ENCODE results near the gene ABLIM2.

Gene ABLIM2

DNA sequence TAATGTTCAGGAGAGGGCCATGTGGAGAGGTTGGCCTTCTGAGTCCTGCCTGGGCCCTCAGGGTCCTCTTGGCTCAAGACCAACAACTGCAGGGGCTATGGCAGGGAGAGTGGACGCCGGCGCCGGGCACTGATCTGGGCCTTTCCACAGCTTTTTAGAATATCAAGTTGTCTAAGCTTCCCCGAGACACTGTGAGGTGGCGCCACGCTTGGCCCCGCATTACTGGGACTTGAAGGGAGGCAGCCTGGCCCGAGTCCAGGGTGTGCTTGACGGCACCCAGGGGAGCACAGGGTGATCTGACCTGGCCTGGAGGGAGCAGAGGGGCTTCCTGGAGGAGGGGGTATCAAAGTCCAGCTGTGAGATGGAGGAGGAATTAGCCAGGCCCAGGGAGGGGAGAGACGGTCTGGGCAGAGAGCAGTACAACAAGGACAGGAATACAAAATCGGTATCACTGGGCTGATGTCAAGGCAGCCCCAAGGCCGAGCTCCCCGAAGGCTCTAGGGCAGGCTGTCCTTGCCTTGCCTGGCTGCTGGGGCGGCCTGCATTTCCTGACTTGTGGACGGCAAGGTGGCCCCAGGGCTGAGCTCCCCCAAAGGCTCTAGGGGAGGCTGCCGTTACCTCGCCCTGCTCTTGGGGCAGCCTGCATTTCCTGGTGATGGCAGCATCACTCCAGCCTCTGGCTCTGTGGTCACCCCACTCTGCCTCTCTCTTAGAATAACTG lies 28.1 kb downstream of the ABLIM2 start:
- TF ChIP-seq, protein P1, sequence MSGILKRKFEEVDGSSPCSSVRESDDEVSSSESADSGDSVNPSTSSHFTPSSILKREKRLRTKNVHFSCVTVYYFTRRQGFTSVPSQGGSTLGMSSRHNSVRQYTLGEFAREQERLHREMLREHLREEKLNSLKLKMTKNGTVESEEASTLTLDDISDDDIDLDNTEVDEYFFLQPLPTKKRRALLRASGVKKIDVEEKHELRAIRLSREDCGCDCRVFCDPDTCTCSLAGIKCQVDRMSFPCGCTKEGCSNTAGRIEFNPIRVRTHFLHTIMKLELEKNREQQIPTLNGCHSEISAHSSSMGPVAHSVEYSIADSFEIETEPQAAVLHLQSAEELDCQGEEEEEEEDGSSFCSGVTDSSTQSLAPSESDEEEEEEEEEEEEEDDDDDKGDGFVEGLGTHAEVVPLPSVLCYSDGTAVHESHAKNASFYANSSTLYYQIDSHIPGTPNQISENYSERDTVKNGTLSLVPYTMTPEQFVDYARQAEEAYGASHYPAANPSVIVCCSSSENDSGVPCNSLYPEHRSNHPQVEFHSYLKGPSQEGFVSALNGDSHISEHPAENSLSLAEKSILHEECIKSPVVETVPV (CRISPR knock-in tag; IDR thresholded peaks at IDR 0.05) = no peak
- TF ChIP-seq SNAI2 (CRISPR knock-in tag; IDR thresholded peaks at IDR 0.05) = no peak
- TF ChIP-seq ISL1 (CRISPR knock-in tag; IDR thresholded peaks at IDR 0.05) = no peak
- TF ChIP-seq ZFP3 (CRISPR knock-in tag; IDR thresholded peaks at IDR 0.05) = no peak
- TF ChIP-seq, protein P2, sequence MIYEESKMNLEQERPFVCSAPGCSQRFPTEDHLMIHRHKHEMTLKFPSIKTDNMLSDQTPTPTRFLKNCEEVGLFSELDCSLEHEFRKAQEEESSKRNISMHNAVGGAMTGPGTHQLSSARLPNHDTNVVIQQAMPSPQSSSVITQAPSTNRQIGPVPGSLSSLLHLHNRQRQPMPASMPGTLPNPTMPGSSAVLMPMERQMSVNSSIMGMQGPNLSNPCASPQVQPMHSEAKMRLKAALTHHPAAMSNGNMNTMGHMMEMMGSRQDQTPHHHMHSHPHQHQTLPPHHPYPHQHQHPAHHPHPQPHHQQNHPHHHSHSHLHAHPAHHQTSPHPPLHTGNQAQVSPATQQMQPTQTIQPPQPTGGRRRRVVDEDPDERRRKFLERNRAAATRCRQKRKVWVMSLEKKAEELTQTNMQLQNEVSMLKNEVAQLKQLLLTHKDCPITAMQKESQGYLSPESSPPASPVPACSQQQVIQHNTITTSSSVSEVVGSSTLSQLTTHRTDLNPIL (CRISPR knock-in tag; IDR thresholded peaks at IDR 0.05; ENCODE audit: low read depth) = no peak
- TF ChIP-seq TCF4 (CRISPR knock-in tag; IDR thresholded peaks at IDR 0.05; ENCODE audit: borderline replicate concordance) = no peak
- TF ChIP-seq RARB (CRISPR knock-in tag; IDR thresholded peaks at IDR 0.05) = no peak
- TF ChIP-seq ZNF565 (CRISPR knock-in tag; conservative IDR thresholded peaks at IDR 0.05; ENCODE audit: low read depth) = no peak
- no peak for TF ChIP-seq ZNF8 (CRISPR knock-in tag; IDR thresholded peaks at IDR 0.05)
- no peak for TF ChIP-seq ZNF70 (CRISPR knock-in tag; IDR thresholded peaks at IDR 0.05)
- TF ChIP-seq PPARA (CRISPR knock-in tag; IDR thresholded peaks at IDR 0.05; ENCODE audit: borderline replicate concordance) = no peak
- TF ChIP-seq GLIS3 (CRISPR knock-in tag; IDR thresholded peaks at IDR 0.05) = no peak
- TF ChIP-seq ARNTL (CRISPR knock-in tag; IDR thresholded peaks at IDR 0.05; ENCODE audit: borderline replicate concordance, low read depth) = no peak
- no peak for TF ChIP-seq OSR1 (CRISPR knock-in tag; IDR thresholded peaks at IDR 0.05)
- TF ChIP-seq ZFP30 (CRISPR knock-in tag; IDR thresholded peaks at IDR 0.05) = no peak
- TF ChIP-seq, protein P3, sequence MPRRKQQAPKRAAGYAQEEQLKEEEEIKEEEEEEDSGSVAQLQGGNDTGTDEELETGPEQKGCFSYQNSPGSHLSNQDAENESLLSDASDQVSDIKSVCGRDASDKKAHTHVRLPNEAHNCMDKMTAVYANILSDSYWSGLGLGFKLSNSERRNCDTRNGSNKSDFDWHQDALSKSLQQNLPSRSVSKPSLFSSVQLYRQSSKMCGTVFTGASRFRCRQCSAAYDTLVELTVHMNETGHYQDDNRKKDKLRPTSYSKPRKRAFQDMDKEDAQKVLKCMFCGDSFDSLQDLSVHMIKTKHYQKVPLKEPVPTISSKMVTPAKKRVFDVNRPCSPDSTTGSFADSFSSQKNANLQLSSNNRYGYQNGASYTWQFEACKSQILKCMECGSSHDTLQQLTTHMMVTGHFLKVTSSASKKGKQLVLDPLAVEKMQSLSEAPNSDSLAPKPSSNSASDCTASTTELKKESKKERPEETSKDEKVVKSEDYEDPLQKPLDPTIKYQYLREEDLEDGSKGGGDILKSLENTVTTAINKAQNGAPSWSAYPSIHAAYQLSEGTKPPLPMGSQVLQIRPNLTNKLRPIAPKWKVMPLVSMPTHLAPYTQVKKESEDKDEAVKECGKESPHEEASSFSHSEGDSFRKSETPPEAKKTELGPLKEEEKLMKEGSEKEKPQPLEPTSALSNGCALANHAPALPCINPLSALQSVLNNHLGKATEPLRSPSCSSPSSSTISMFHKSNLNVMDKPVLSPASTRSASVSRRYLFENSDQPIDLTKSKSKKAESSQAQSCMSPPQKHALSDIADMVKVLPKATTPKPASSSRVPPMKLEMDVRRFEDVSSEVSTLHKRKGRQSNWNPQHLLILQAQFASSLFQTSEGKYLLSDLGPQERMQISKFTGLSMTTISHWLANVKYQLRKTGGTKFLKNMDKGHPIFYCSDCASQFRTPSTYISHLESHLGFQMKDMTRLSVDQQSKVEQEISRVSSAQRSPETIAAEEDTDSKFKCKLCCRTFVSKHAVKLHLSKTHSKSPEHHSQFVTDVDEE (CRISPR knock-in tag; IDR thresholded peaks at IDR 0.05) = no peak
- TF ChIP-seq, protein P4, sequence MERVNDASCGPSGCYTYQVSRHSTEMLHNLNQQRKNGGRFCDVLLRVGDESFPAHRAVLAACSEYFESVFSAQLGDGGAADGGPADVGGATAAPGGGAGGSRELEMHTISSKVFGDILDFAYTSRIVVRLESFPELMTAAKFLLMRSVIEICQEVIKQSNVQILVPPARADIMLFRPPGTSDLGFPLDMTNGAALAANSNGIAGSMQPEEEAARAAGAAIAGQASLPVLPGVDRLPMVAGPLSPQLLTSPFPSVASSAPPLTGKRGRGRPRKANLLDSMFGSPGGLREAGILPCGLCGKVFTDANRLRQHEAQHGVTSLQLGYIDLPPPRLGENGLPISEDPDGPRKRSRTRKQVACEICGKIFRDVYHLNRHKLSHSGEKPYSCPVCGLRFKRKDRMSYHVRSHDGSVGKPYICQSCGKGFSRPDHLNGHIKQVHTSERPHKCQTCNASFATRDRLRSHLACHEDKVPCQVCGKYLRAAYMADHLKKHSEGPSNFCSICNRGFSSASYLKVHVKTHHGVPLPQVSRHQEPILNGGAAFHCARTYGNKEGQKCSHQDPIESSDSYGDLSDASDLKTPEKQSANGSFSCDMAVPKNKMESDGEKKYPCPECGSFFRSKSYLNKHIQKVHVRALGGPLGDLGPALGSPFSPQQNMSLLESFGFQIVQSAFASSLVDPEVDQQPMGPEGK (CRISPR knock-in tag; IDR thresholded peaks at IDR 0.05; ENCODE audit: borderline replicate concordance) = no peak
- TF ChIP-seq CSDC2 (CRISPR knock-in tag; IDR thresholded peaks at IDR 0.05) = no peak
- no peak for ATAC-seq

DNA sequence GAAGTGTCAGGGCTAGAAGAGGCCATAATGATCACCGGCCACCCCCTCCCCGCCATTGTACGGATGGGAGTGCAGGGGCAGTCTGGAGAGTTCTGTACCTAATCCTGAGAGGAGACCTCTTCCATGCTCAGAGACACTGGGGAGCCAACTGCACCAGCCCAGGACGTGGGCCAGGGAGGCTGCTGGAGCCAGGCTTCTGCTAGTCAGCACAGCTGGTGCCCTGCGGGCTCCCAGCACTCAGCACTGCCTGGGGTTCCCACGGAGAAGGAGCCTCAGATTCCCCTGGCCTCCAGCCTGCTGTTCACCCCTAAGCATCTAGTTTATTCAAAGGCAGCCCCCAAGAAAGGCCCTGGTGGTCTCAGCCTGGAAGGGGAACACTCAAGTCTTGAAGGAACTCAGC lies 28.8 kb downstream of the ABLIM2 start:
- TF ChIP-seq BACH2 (CRISPR knock-in tag; IDR thresholded peaks at IDR 0.05; ENCODE audit: borderline replicate concordance) (no peak), ZNF565 (CRISPR knock-in tag; conservative IDR thresholded peaks at IDR 0.05; ENCODE audit: low read depth) (no peak), ESRRG (CRISPR knock-in tag; IDR thresholded peaks at IDR 0.05) (no peak), GLIS3 (CRISPR knock-in tag; IDR thresholded peaks at IDR 0.05) (no peak), ARNTL (CRISPR knock-in tag; IDR thresholded peaks at IDR 0.05; ENCODE audit: borderline replicate concordance, low read depth) (no peak), ZFP30 (CRISPR knock-in tag; IDR thresholded peaks at IDR 0.05) (no peak), RARB (CRISPR knock-in tag; IDR thresholded peaks at IDR 0.05) (no peak), SNAI2 (CRISPR knock-in tag; IDR thresholded peaks at IDR 0.05) (no peak), ZNF70 (CRISPR knock-in tag; IDR thresholded peaks at IDR 0.05) (no peak), ZC3H10 (CRISPR knock-in tag; IDR thresholded peaks at IDR 0.05) (no peak), CSDC2 (CRISPR knock-in tag; IDR thresholded peaks at IDR 0.05) (no peak)
- TF ChIP-seq, protein P3 (CRISPR knock-in tag; IDR thresholded peaks at IDR 0.05) = no peak
- TF ChIP-seq, protein P4 (CRISPR knock-in tag; IDR thresholded peaks at IDR 0.05; ENCODE audit: borderline replicate concordance) = no peak
- TF ChIP-seq, protein P2 (CRISPR knock-in tag; IDR thresholded peaks at IDR 0.05; ENCODE audit: low read depth) = no peak

More for the DNA sequence above, 28.8 kb downstream of the ABLIM2 start:
- ATAC-seq = no peak

All from SK-N-SH treated with all-trans-retinoic acid at 6 μM for 48 hours (cell line).